ENCODE results near the gene CEL.
"Not testable (repeated sequence)": the region's sequence is repeated elsewhere in the genome, so short reads cannot be mapped to it uniquely, and the experiment has no call there.

DNA sequence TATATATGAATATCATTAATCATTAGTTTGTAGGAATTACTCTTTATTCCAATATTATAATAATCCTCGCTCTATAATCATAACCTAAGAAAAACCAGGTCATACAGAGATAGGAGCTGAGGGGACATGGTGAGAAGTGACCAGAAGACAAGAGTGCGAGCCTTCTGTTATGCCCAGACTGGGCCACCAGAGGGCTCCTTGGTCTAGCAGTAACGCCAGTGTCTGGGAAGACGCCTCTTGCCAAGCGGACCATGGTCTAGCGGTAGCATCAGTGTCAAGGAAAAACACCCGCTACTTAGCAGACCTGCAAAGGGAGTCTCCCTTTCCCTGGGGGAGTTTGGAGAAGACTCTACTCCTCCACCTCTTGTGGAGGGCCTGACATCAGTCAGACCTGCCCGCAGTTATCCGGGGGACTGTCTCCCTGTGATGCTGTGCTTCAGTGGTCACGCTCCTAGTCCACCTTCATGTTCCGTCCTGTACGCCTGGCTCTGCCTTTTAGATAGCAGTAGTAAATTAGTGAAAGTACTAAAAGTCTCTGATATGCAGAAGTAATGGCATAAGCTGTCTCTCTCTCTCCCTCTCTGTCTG, 20.8 kb upstream of the CEL start:
- TF ChIP-seq, protein P1, sequence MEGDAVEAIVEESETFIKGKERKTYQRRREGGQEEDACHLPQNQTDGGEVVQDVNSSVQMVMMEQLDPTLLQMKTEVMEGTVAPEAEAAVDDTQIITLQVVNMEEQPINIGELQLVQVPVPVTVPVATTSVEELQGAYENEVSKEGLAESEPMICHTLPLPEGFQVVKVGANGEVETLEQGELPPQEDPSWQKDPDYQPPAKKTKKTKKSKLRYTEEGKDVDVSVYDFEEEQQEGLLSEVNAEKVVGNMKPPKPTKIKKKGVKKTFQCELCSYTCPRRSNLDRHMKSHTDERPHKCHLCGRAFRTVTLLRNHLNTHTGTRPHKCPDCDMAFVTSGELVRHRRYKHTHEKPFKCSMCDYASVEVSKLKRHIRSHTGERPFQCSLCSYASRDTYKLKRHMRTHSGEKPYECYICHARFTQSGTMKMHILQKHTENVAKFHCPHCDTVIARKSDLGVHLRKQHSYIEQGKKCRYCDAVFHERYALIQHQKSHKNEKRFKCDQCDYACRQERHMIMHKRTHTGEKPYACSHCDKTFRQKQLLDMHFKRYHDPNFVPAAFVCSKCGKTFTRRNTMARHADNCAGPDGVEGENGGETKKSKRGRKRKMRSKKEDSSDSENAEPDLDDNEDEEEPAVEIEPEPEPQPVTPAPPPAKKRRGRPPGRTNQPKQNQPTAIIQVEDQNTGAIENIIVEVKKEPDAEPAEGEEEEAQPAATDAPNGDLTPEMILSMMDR (IDR thresholded peaks at IDR 0.05), result peak in 1 of 4 experiments; percentile 32
- TF ChIP-seq POLR2A (IDR thresholded peaks at IDR 0.05), result not testable (repeated sequence)
